Caco-2 (cell line): ENCODE measurements around the gene FEV. TPM values are rescaled to one million over a fixed set of nuclear protein-coding genes. Genes with fewer than 3 reads are reported as not detected.

Experiments
- BruUV-seq: library from RNA; stranded (reverse); fragments of 400-500 nt; replicated peaks from 2 replicates; lab custom pipeline; 2021; lab: Mats Ljungman, UMichigan
- CTCF ChIA-PET: fragments of 300-600 bp; sonication (Branson Sonifier 250); formaldehyde crosslinking; loops from one replicate; lab custom pipeline; 2022; ENCODE audit warnings: antibody characterized with exemption; lab: Charles Lee
- POLR2A ChIA-PET: fragments of 300-600 bp; sonication (Branson Sonifier 250); formaldehyde crosslinking; loops from one replicate; lab custom pipeline; 2022; ENCODE audit warnings: antibody characterized with exemption; lab: Charles Lee
- DNase-seq, 2 experiments: peaks; one replicate each; pipeline versions ENCODE4 v3.0.0 to v3.0.0-alpha.2; 2020 to 2022
- H3K27me3 ChIP-seq: replicated peaks from 2 replicates; pipeline ENCODE4 v1.6.0; 2011; ENCODE audit warnings: low read length; ENCODE audit not compliant: control insufficient read depth, insufficient read depth
- H3K36me3 ChIP-seq: 2 replicates; pipeline ENCODE4 v1.5.1; 2011; ENCODE audit warnings: low read length; ENCODE audit not compliant: control insufficient read depth, insufficient read depth
- H3K4me1 ChIP-seq: fragments of 250-450 bp; sonication (Bioruptor Pico); 2 replicates; pipeline ENCODE4 v1.5.1; 2020; ENCODE audit warnings: mild to moderate bottlenecking
- H3K4me3 ChIP-seq: 2 replicates; pipeline ENCODE4 v1.5.1; 2011; ENCODE audit warnings: low read depth, mild to moderate bottlenecking, control low read depth, low read length
- H3K9me3 ChIP-seq: fragments of 250-450 bp; sonication (Bioruptor Pico); 2 replicates; pipeline ENCODE4 v1.5.1; 2020; ENCODE audit warnings: mild to moderate bottlenecking, moderate library complexity
- H3K27ac Mint-ChIP-seq: one replicate; pipeline ENCODE4 v1.8.0; 2022; ENCODE audit warnings: mixed read lengths; ENCODE audit not compliant: unreplicated experiment
- H3K27me3 Mint-ChIP-seq: one replicate; pipeline ENCODE4 v1.8.0; 2022; ENCODE audit warnings: mixed read lengths; ENCODE audit not compliant: insufficient read depth, unreplicated experiment
- H3K36me3 Mint-ChIP-seq: one replicate; pipeline ENCODE4 v1.8.0; 2022; ENCODE audit warnings: mild to moderate bottlenecking, mixed read lengths; ENCODE audit not compliant: insufficient read depth, unreplicated experiment
- H3K4me1 Mint-ChIP-seq: one replicate; pipeline ENCODE4 v1.8.0; 2022; ENCODE audit warnings: low read depth, mixed read lengths; ENCODE audit not compliant: unreplicated experiment
- H3K4me3 Mint-ChIP-seq: one replicate; pipeline ENCODE4 v1.8.0; 2022; ENCODE audit warnings: mild to moderate bottlenecking, moderate library complexity, mixed read lengths; ENCODE audit not compliant: unreplicated experiment
- H3K9me3 Mint-ChIP-seq: one replicate; pipeline ENCODE4 v1.8.0; 2022; ENCODE audit warnings: mixed read lengths; ENCODE audit not compliant: unreplicated experiment
- CTCF ChIP-seq, 2 experiments: fragments of 200-600 bp in 1 of 2; IDR thresholded peaks; 1 replicate in 1 of 2; 2 replicates in 1 of 2; pipeline versions ENCODE4 v1.5.1 to v1.8.0; 2011 to 2022; ENCODE audit warnings: antibody characterized with exemption in 1 of 2, control low read depth in 1 of 2, inconsistent platforms in 1 of 2, low read depth in 1 of 2, low read length in 1 of 2, mild to moderate bottlenecking in 1 of 2, moderate library complexity in 1 of 2; ENCODE audit not compliant: insufficient read depth in 1 of 2, severe bottlenecking in 1 of 2, unreplicated experiment in 1 of 2
- intact Hi-C: fragments of 100-400 bp; cut with micrococcal nuclease; formaldehyde crosslinking; loops from one replicate; pipeline ENCODE4 v1.10.0; 2022; ENCODE audit not compliant: unreplicated experiment
- total RNA-seq: library from RNA; stranded (reverse); gene quantifications from 2 replicates; pipeline ENCODE4 v1.2.3, GENCODE V29; 2022

Gene FEV
- total RNA-seq, 1 experiment from 2014 or later: not detected

GRCh38 chr2:218999021-218999880 is 14.3 kb upstream of the FEV start:
- Histone ChIP-seq H3K36me3 (no peaks in the 10 kb centered on the region), H3K4me1 (peaks cover 30% of the 10 kb centered on the region), H3K27me3 (peaks cover 2% of the 10 kb centered on the region), H3K9me3 (no peaks in the 10 kb centered on the region), H3K4me3 (no peak overlapping the region)
- DNase-seq: no peak
- TF ChIP-seq CTCF (IDR thresholded peaks at IDR 0.05; ENCODE audit: insufficient read depth in 1 of 2, low read depth in 1 of 2, low read length in 1 of 2, severe bottlenecking in 1 of 2, unreplicated experiment in 1 of 2): no peak
- H3K9me3 Mint-ChIP-seq: no peaks in the 10 kb centered on the region
- intact Hi-C loops: no loop called here
- no peaks in the 10 kb centered on the region for H3K36me3 Mint-ChIP-seq
- H3K4me3 Mint-ChIP-seq: peak overlapping the region; percentile 5
- no peak overlapping the region for H3K27ac Mint-ChIP-seq
- H3K27me3 Mint-ChIP-seq: no peaks in the 10 kb centered on the region
- H3K4me1 Mint-ChIP-seq: peaks cover 9% of the 10 kb centered on the region
- ChIA-PET CTCF (interaction anchor here (1.6 kb wide), 1 partner anchor 31 kb away, joined by 4 read pairs; no protein-coding TSS in a partner anchor), POLR2A (no interaction called here)
- BruUV-seq: no TSS peak

GRCh38 chr2:218998414-218999002 is 13.5 kb upstream of the FEV start:
- CTCF ChIA-PET: interaction anchor here (1.6 kb wide), 1 partner anchor 31 kb away, joined by 4 read pairs; no protein-coding TSS in a partner anchor
- H3K27me3 ChIP-seq: peaks cover 2% of the 10 kb centered on the region

More at GRCh38 chr2:218998414-218999002, 13.5 kb upstream of the FEV start:
- Mint-ChIP-seq H3K27ac (no peak overlapping the region), H3K4me1 (peaks cover 9% of the 10 kb centered on the region), H3K36me3 (no peaks in the 10 kb centered on the region), H3K4me3 (no peak overlapping the region), H3K27me3 (peaks cover 3% of the 10 kb centered on the region), H3K9me3 (no peaks in the 10 kb centered on the region)
- Histone ChIP-seq H3K4me1 (peaks cover 30% of the 10 kb centered on the region), H3K9me3 (no peaks in the 10 kb centered on the region), H3K4me3 (no peak overlapping the region), H3K36me3 (no peaks in the 10 kb centered on the region)
- no TSS peak for BruUV-seq
- intact Hi-C loops: no loop called here
- POLR2A ChIA-PET: no interaction called here
- DNase-seq: no peak
- no peak for TF ChIP-seq CTCF (IDR thresholded peaks at IDR 0.05; ENCODE audit: insufficient read depth in 1 of 2, low read depth in 1 of 2, low read length in 1 of 2, severe bottlenecking in 1 of 2, unreplicated experiment in 1 of 2)
